HG03060 (cell line): ENCODE measurements around the gene NTM.
"Not testable (repeated sequence)": the region's sequence is repeated elsewhere in the genome, so short reads cannot be mapped to it uniquely, and the experiment has no call there.

Experiments used
- ATAC-seq: cut with Tn5 transposase; IDR thresholded peaks from one replicate; pipeline ENCODE4 v1.9.1; 2021; ENCODE audit warnings: low read depth, moderate number of reproducible peaks; ENCODE audit not compliant: unreplicated experiment

The NTM gene

DNA sequence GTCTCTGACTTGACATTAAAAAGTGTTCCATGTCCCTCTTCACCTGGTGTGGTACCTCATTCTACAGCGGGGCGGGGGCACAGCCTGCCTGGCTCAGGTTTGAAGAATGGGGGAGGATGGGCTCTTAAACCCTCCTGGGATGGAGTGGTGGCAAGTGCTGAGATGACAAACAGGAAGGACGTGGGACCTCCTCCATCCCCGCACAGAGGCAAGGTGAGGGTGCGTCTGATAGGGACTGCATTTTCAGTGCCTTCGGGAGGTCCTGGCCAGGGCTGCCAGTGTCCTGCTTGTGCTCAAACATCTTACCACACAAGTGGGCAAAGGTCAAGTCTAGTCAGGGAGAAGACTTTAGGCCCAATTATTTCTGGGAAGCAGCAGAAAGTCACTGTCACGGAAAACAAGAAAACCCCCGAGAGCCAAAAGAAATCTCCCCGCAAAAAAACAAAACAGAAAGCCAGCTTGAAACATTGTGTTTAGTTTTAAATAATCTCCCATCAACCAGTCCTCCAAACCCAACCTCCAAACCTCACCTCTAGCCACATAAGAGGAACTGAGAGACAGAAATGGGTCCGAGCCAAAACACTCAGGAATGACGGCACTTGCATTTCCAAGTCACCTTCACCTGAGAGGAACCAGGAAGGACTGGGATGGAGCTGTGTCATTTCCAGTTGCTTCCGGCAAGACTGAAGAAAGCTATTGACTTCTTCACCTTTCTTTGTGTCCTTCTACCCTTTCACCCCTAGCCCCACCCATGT, 966.5 kb downstream of the NTM start:
- ATAC-seq: no peak

- no peak for ATAC-seq
These were observed 967.5 kb downstream of the NTM start for GRCh38 chr11:132337819-132338416.

DNA sequence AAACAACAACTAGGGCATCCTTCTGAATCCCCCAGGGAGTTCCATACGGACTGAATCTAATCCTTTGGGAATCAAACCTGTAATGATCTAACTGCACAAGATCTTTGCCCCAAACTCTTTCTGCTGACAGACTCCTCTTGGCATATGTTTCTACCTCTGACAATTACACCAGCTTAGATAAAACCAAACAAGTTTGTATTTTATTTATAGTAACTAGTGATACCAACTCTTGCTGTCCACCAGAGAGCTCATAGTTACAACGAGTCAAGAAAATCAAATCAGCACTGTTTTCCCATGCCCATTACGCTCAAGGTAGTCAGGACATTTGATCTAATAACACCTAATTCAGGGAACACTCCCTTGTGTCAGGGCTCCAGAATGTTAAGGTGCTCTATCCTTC, 972.0 kb downstream of the NTM start:
- ATAC-seq: no peak

GRCh38 chr11:132343445-132344175, 973.2 kb downstream of the NTM start:
- peak; percentile 46 for ATAC-seq

- no peak for ATAC-seq
These were observed 976.2 kb downstream of the NTM start for GRCh38 chr11:132346558-132347148.

GRCh38 chr11:132347156-132348090, 977.0 kb downstream of the NTM start:
- ATAC-seq: no peak

DNA sequence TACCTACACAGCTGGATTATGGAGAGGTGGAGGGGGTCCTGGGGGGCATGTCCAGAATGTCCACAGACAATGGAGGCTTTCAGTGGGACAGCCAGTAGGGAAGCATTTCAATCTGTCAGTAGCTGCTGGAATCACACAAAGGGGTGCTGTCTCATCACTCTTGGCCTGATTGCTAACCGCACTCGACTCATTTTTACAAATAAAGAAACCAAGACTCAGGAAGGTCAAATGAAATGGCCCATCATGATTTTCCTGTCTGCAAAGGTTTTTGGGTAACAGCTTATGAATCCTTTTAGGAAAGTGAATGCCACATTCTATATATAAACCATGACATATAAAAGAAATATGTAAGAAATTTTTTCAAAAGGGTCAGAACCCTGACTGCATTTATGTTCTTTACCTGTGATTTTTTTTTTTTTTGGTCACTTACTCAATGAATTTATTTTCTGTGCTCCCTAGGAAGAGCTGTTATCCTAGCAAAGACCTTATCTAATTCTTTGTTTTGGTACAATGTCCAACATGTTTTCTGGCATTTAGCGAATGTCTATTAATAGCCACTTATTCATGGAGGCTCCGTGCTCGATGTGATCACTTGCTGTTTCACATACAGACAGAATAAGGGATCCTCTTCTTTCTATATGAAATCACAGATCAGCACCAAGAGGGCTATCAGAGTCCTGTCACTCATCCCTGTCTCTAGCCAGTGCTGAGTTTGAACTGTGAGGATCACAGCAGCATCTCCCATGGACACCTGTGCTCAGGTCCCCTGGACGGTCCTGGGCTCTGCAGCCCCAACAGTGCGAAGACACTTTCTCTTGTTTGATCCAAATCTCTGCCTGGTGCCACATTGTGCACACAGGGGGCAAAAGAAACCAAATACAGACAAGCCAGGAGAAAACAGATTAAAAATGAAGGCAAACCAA, 979.7 kb downstream of the NTM start:
- ATAC-seq: no peak

DNA sequence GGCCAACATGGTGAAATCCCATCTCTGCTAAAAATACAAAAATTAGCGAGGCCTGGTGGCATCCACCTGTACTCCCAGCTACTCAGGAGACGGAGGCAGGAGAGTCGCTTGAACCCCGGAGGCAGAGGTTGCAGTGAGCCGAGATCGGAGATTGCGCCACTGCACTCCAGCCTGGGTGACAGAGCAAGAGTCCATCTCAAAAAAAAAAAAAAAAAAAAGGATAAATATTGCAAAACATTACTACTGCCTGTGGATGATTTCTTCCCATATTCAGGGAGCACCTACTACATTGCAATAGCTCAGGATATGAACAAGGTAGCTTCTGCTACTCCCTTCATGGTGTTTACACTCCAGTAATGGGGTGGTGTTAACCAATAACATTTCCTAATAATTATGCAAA, 980.6 kb downstream of the NTM start:
- no peak for ATAC-seq

DNA sequence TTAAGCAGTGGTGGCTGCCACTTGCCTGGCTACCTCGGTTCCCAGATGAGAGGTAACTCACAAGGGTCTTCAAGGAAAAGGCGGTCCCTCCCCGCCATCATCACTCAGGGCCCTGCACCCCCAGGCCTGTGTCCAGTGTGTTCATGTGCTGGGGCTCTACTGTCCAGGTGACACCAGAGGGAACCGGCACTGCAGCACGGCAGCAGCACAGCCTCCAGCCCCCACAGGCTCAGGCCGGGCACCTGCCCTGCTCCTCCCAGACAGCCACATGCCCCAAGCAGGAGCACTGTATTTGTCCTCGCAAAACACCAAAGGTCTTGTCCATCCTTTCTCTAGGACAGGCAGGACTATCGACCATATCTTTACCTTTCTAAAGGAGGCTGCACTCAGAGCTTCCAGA, 982.1 kb downstream of the NTM start:
- ATAC-seq: no peak

DNA sequence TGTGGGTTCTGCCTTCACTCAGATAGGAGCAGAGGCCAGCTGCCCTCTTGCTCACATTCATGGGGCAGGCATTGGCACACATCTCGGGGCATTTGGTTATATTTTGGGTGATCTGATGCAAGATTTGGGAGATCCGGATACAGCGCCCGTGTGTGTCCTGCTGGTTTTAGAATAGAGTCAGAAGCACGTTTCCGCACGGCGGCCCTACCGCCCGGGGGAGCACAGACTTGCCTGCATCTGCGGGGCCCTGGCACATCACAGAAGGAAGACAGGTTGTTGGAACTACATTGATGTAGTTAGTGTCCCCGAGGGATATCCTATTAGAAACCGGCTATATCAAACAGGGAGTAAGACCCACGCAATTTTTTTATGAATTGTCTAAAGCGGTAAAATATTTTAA, 982.8 kb downstream of the NTM start:
- ATAC-seq: no peak

GRCh38 chr11:132357811-132358572, 987.6 kb downstream of the NTM start:
- peak; percentile 74 for ATAC-seq

DNA sequence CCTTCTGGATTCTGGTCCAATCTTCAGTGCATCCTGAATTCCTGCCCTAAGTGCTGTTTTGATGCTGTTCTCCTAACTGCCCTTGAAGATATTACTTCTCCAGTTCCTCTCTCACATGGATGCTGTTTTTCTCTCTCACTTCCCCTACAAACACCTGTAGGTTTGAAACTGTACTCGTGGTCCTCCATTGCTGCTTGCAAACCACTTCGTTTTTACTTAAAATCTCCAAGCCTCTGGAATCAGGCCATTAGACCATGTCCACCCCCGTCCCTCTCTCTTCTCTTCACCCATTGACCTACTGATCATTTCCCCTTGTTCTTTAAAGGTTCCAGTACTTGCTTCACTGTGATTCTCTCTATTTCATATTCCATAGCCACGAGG, 988.1 kb downstream of the NTM start:
- peak; percentile 41 for ATAC-seq

DNA sequence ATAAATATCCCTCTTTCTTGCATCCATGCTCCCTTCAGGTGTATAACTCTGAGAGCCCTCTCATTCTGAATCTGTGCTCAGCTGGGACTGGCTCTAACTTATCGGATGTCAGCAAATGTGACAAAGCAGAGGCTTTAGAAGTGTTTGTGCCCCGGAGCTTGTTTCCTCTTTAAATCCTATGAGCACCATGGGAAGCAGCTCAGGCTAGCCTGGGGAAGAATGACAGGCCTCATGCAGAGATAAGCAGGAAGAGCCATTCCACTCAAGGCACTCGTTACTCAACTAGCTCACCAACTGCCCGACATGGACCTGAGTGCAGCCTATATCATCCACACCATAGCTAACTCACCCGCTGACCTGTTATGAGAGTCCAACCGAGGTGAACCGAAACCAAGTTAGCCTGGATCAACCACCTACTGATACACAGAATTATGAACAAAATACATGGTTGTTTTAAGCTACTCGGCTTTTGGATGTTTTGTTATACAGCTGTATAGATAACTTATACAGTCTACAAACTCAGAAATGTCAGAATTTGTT, 990.7 kb downstream of the NTM start:
- ATAC-seq: no peak

- ATAC-seq: no peak
These were observed 995.2 kb downstream of the NTM start for GRCh38 chr11:132365650-132366049.

GRCh38 chr11:132367293-132367692, 996.9 kb downstream of the NTM start:
- no peak for ATAC-seq

DNA sequence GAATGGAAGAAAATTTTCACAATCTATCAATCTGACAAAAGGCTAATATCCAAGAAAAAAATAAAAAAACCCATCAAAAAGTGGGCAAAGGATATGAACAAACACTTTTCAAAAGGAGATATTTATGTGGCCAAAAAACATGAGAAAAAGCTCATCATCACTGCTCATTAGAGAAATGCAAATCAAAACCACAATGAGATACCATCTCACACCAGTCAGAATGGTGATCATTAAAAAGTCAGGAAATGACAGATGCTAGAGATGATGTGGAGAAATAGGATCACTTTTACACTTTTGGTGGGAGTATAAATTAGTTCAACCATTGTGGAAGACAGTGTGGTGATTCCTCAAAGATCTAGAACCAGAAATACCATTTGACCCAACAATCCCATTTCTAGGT, 999.7 kb downstream of the NTM start:
- not testable (repeated sequence) for ATAC-seq

DNA sequence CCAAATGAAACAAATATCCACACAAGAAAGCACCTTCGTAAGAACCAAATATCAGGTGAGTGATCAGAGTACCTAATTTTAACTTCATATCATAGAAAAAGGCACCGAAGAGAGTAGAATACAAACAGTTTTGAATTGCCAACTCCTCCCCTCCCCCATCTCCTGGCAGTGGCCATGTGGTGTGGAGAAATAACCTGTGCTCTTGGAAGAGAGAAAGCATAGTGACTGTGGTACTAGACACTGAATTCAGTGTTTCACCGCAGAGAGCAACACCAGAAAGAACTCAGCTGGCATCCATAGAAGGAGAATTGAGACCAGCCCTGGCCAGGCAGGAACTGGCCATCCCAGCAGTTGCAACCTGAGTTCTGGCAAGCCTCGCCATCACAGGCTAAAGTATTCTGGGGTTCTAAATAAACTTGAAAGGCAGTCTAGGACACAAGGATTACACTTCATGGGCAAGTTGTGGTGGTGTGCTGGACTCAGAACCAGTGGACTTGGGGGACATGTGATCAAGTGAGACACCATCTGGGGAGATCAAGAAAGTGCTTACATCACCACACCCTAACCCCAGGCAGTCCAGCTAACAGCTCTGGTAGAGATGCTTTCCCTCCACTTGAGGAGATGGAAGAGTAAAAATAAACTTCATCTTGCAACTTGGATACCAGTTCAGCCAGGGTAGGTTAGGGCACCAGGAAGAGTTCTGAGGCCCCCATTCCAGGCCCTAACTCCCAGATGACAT, 1003.2 kb downstream of the NTM start:
- no peak for ATAC-seq

- no peak for ATAC-seq
These were observed 1009.1 kb downstream of the NTM start for GRCh38 chr11:132379540-132379939.
